Peyer's patch (tissue), 4 donors: Measurements from ENCODE around the gene CACHD1.

ENCODE experiments used
- CTCF ChIP-seq, 6 experiments: fragments of 450-650 bp in 4 of 6; fragments of 200-600 bp in 2 of 6; sonication (generic) in 1 of 6; IDR thresholded peaks; one replicate each; pipeline ENCODE4 v1.5.1; 2017 to 2019; ENCODE audit warnings: antibody characterized with exemption in 6 of 6, mild to moderate bottlenecking in 3 of 6, moderate library complexity in 1 of 6
- POLR2A ChIP-seq, 2 donors: fragments of 450-650 bp; IDR thresholded peaks; one replicate each; pipeline ENCODE4 v1.5.1; 2017; ENCODE audit warnings: antibody characterized with exemption in 2 of 2, mild to moderate bottlenecking in 2 of 2, moderate library complexity in 2 of 2

GRCh38 chr1:64473367-64473766 lies 3.4 kb downstream of the CACHD1 start:
- TF ChIP-seq CTCF (IDR thresholded peaks at IDR 0.05) (no peak), POLR2A (IDR thresholded peaks at IDR 0.05) (no peak)
